H1 (cell line): ENCODE data around the gene MAB21L3. TPM values are rescaled to one million over a fixed set of nuclear protein-coding genes. Genes with fewer than 3 reads are reported as not detected.

ENCODE experiments used
- CTCF ChIA-PET: fragments of 300-600 bp; sonication (Branson Sonifier 250); formaldehyde crosslinking; loops from one replicate; lab custom pipeline; 2021; ENCODE audit not compliant: partially characterized antibody; lab: Charles Lee
- POLR2A ChIA-PET: fragments of 300-600 bp; sonication (Branson Sonifier 250); formaldehyde crosslinking; loops from one replicate; lab custom pipeline; 2021; ENCODE audit warnings: inconsistent platforms; ENCODE audit not compliant: partially characterized antibody; lab: Charles Lee
- DNase-seq, 2 experiments: peaks; one replicate each; pipeline versions ENCODE4 v3.0.0 to v3.0.0-alpha.2; 2010 to 2022; ENCODE audit warnings: low spot score in 2 of 2, low read depth in 1 of 2, mixed read lengths in 1 of 2
- FAIRE-seq: peaks from 2 replicates; lab custom pipeline; 2011; peaks lifted over from hg19 to GRCh38; lab: Jason Lieb, UNC
- H2AFZ ChIP-seq: 2 replicates; pipeline ENCODE4 v1.8.1; 2012; ENCODE audit warnings: low read length, inconsistent platforms
- H2AK5ac ChIP-seq: 2 replicates; pipeline ENCODE4 v1.6.1; 2013; ENCODE audit warnings: low read depth, low read length
- H2BK120ac ChIP-seq: replicated peaks from 2 replicates; pipeline ENCODE3; 2013; ENCODE audit warnings: low read depth, low read length, inconsistent platforms
- H2BK12ac ChIP-seq: 2 replicates; pipeline ENCODE4 v1.6.1; 2013; ENCODE audit warnings: low read depth, low read length
- H2BK15ac ChIP-seq: 2 replicates; pipeline ENCODE4 v1.6.1; 2013; ENCODE audit warnings: low read length
- H2BK20ac ChIP-seq: 2 replicates; pipeline ENCODE4 v1.6.1; 2013; ENCODE audit warnings: low read length
- H2BK5ac ChIP-seq: 2 replicates; pipeline ENCODE4 v1.6.1; 2013; ENCODE audit warnings: low read depth, low read length
- H3K14ac ChIP-seq: 2 replicates; pipeline ENCODE4 v1.6.1; 2013; ENCODE audit warnings: inconsistent platforms; ENCODE audit not compliant: insufficient read length
- H3K18ac ChIP-seq: 2 replicates; pipeline ENCODE4 v1.6.1; 2013; ENCODE audit warnings: low read length; ENCODE audit errors: extremely low read depth
- H3K23ac ChIP-seq: 2 replicates; pipeline ENCODE4 v1.6.1; 2013; ENCODE audit warnings: inconsistent platforms; ENCODE audit not compliant: insufficient read length
- H3K23me2 ChIP-seq: 2 replicates; pipeline ENCODE4 v1.6.1; 2013; ENCODE audit warnings: low read depth, low read length
- H3K27ac ChIP-seq: 2 replicates; pipeline ENCODE4 v1.6.1; 2011; ENCODE audit warnings: low read depth, low read length, inconsistent platforms
- H3K27me3 ChIP-seq, 4 experiments: replicated peaks in 1 of 4; 1 replicate in 1 of 4; 2 replicates in 3 of 4; pipeline versions ENCODE4 v1.6.1 to v1.8.1; 2011 to 2013; ENCODE audit warnings: low read length in 3 of 4, mild to moderate bottlenecking in 3 of 4, inconsistent platforms in 2 of 4, mixed read lengths in 2 of 4, moderate library complexity in 1 of 4; ENCODE audit not compliant: control insufficient read depth in 3 of 4, insufficient read depth in 3 of 4; ENCODE audit errors: extremely low read depth in 1 of 4
- H3K36me3 ChIP-seq, 4 experiments: 2 replicates each; pipeline versions ENCODE4 v1.6.1 to v1.8.1; 2011 to 2013; ENCODE audit warnings: mild to moderate bottlenecking in 4 of 4, low read length in 3 of 4, moderate library complexity in 2 of 4, control low read depth in 1 of 4, inconsistent platforms in 1 of 4; ENCODE audit not compliant: insufficient read depth in 4 of 4, control insufficient read depth in 2 of 4
- H3K4ac ChIP-seq: replicated peaks from 2 replicates; pipeline ENCODE3; 2013; ENCODE audit warnings: low read length, low read depth, mixed read lengths, inconsistent platforms; ENCODE audit not compliant: insufficient read length
- H3K4me1 ChIP-seq, 4 experiments: replicated peaks in 1 of 4; 1 replicate in 1 of 4; 2 replicates in 3 of 4; pipeline versions ENCODE4 v1.6.1 to v1.8.1; 2011 to 2013; ENCODE audit warnings: low read length in 3 of 4, inconsistent platforms in 2 of 4, mixed read lengths in 1 of 4; ENCODE audit not compliant: insufficient read depth in 4 of 4, control insufficient read depth in 3 of 4
- H3K4me2 ChIP-seq, 2 experiments: 2 replicates each; pipeline versions ENCODE4 v1.6.1 to v1.8.1; 2011 to 2013; ENCODE audit warnings: low read depth in 2 of 2, low read length in 2 of 2, control low read depth in 1 of 2, inconsistent platforms in 1 of 2, mild to moderate bottlenecking in 1 of 2; ENCODE audit not compliant: insufficient read depth in 1 of 2
- H3K4me3 ChIP-seq, 4 experiments: fragments of 200-600, 300-600 bp in 1 of 4; sonication (generic), shearing (Covaris generic), sonication (Bioruptor Twin) in 1 of 4; 2 replicates each; pipeline versions ENCODE4 v1.5.1 to v1.8.1; 2011 to 2016; ENCODE audit warnings: low read length in 4 of 4, low read depth in 3 of 4, control low read depth in 2 of 4, inconsistent platforms in 2 of 4, mild to moderate bottlenecking in 2 of 4, mixed read lengths in 1 of 4, moderate library complexity in 1 of 4; ENCODE audit not compliant: insufficient read depth in 2 of 4; ENCODE audit errors: extremely low read depth in 1 of 4
- H3K56ac ChIP-seq: replicated peaks from 2 replicates; pipeline ENCODE3; 2013; ENCODE audit warnings: low read depth, mild to moderate bottlenecking, mixed read lengths, low read length, inconsistent platforms; ENCODE audit not compliant: insufficient read length
- H3K79me1 ChIP-seq: 2 replicates; pipeline ENCODE4 v1.6.1; 2013; ENCODE audit warnings: low read depth, low read length, control low read depth
- H3K79me2 ChIP-seq, 2 experiments: 2 replicates each; pipeline versions ENCODE4 v1.6.1 to v1.8.1; 2012 to 2013; ENCODE audit warnings: low read length in 2 of 2, mild to moderate bottlenecking in 2 of 2, inconsistent platforms in 1 of 2; ENCODE audit not compliant: insufficient read depth in 2 of 2, control insufficient read depth in 1 of 2
- H3K9ac ChIP-seq, 4 experiments: replicated peaks in 1 of 4; 1 replicate in 1 of 4; 2 replicates in 3 of 4; pipeline versions ENCODE4 v1.6.1 to v1.8.1; 2011 to 2013; ENCODE audit warnings: low read depth in 3 of 4, low read length in 3 of 4, control low read depth in 2 of 4, mild to moderate bottlenecking in 2 of 4, moderate library complexity in 2 of 4, inconsistent platforms in 1 of 4; ENCODE audit errors: extremely low read depth in 1 of 4
- H3K9me3 ChIP-seq, 2 experiments: 2 replicates each; pipeline versions ENCODE4 v1.6.1 to v1.8.1; 2012 to 2013; ENCODE audit warnings: mild to moderate bottlenecking in 2 of 2, moderate library complexity in 2 of 2, control low read depth in 1 of 2, inconsistent platforms in 1 of 2, low read depth in 1 of 2, low read length in 1 of 2, mixed read lengths in 1 of 2; ENCODE audit not compliant: insufficient read depth in 2 of 2
- H4K20me1 ChIP-seq, 2 experiments: replicated peaks in 1 of 2; 2 replicates each; pipeline versions ENCODE3 to v1.8.1; 2011 to 2013; ENCODE audit warnings: inconsistent platforms in 2 of 2, low read length in 2 of 2, mild to moderate bottlenecking in 1 of 2; ENCODE audit not compliant: insufficient read depth in 2 of 2, control insufficient read depth in 1 of 2
- H4K5ac ChIP-seq: 2 replicates; pipeline ENCODE4 v1.6.1; 2013; ENCODE audit warnings: low read length, low read depth, mixed read lengths, inconsistent platforms; ENCODE audit not compliant: insufficient read length
- H4K8ac ChIP-seq: 2 replicates; pipeline ENCODE4 v1.8.0; 2013; ENCODE audit warnings: mild to moderate bottlenecking, moderate library complexity, low read length, inconsistent platforms; ENCODE audit not compliant: insufficient read depth; ENCODE audit errors: extremely low read depth
- H4K91ac ChIP-seq: replicated peaks from 2 replicates; pipeline ENCODE3; 2013; ENCODE audit warnings: low read length, mixed read lengths, inconsistent platforms; ENCODE audit not compliant: insufficient read length
- ATF3 ChIP-seq: IDR thresholded peaks from 2 replicates; pipeline ENCODE4 v1.6.1; 2011; ENCODE audit warnings: low read depth, mild to moderate bottlenecking, low read length; ENCODE audit not compliant: insufficient read depth
- CBX5 ChIP-seq: fragments of 300-800, 300-1000 bp; sonication (generic); IDR thresholded peaks from 2 replicates; pipeline ENCODE4 v1.7.1; 2016; ENCODE audit warnings: antibody characterized with exemption, low read length, low read depth
- CEBPB ChIP-seq: IDR thresholded peaks from 2 replicates; pipeline ENCODE4 v1.6.1; 2012; ENCODE audit warnings: low read depth, low read length
- CHD2 ChIP-seq: IDR thresholded peaks from 2 replicates; pipeline ENCODE4 v1.6.1; 2012; ENCODE audit warnings: low read length, improper control_type of control experiment
- E2F6 ChIP-seq: IDR thresholded peaks from 2 replicates; pipeline ENCODE4 v1.6.1; 2012; ENCODE audit warnings: inconsistent platforms
- FOSL1 ChIP-seq: IDR thresholded peaks from 2 replicates; pipeline ENCODE4 v1.6.1; 2011; ENCODE audit warnings: mild to moderate bottlenecking, low read depth, low read length, moderate library complexity; ENCODE audit not compliant: insufficient read depth
- MAX ChIP-seq: IDR thresholded peaks from 2 replicates; pipeline ENCODE4 v1.6.1; 2012; ENCODE audit warnings: inconsistent platforms
- POU5F1 ChIP-seq: IDR thresholded peaks from 2 replicates; pipeline ENCODE4 v1.6.1; 2011; ENCODE audit warnings: low read depth, mild to moderate bottlenecking, low read length, moderate library complexity
- SAP30 ChIP-seq: fragments of 300-600 bp; sonication (generic); IDR thresholded peaks from 2 replicates; pipeline ENCODE4 v1.7.1; 2012; ENCODE audit warnings: low read length, moderate library complexity, mild to moderate bottlenecking, inconsistent platforms; ENCODE audit not compliant: insufficient read depth, insufficient replicate concordance
- SP1 ChIP-seq: IDR thresholded peaks from 2 replicates; pipeline ENCODE4 v1.6.1; 2011; ENCODE audit warnings: low read depth, low read length
- SRF ChIP-seq: IDR thresholded peaks from 2 replicates; pipeline ENCODE4 v1.6.1; 2011; ENCODE audit warnings: mild to moderate bottlenecking, low read depth, low read length, moderate library complexity
- SUZ12 ChIP-seq: fragments of 200-600 bp; sonication (generic); IDR thresholded peaks from 2 replicates; pipeline ENCODE4 v1.6.1; 2012; ENCODE audit warnings: mild to moderate bottlenecking, inconsistent platforms, low read length, moderate library complexity, mixed read lengths
- TAF7 ChIP-seq: optimal IDR thresholded peaks from 2 replicates; pipeline ENCODE3; 2011; ENCODE audit warnings: low read depth, mild to moderate bottlenecking, inconsistent platforms, low read length, moderate library complexity, borderline replicate concordance
- TEAD4 ChIP-seq: IDR thresholded peaks from 2 replicates; pipeline ENCODE4 v1.6.1; 2012; ENCODE audit warnings: low read depth, low read length, inconsistent platforms, mixed read lengths
- WGBS, 2 experiments: shearing (Covaris generic) in 1 of 2; methylation state at CpG; one replicate each; pipeline versions ENCODE4 v1.1.6 to v1.1.7; 2013 to 2015; ENCODE audit warnings: low lambda C conversion rate in 2 of 2, mixed read lengths in 2 of 2, inconsistent platforms in 1 of 2, low coverage in 1 of 2, missing lambda C conversion rate in 1 of 2; ENCODE audit not compliant: insufficient replicate concordance in 2 of 2, insufficient coverage in 1 of 2, insufficient read length in 1 of 2; ENCODE audit errors: extremely low coverage in 1 of 2, missing lambda C conversion rate in 1 of 2; 5-methylcytosine and 5-hydroxymethylcytosine counted together
- polyA plus RNA-seq, 7 experiments: library from polyadenylated mRNA; depleted of rRNA in 3 of 7; stranded (reverse) in 5 of 7; unstranded in 2 of 7; fragments of >200 nt in 5 of 7; fragments of 200-250 nt in 2 of 7; gene quantifications; 1 replicate in 5 of 7; 2 replicates in 1 of 7; 4 replicates in 1 of 7; pipeline versions ENCODE4 v1.2.1 to v1.2.3, GENCODE V29; 2011 to 2013; ENCODE audit warnings: missing spikeins in 2 of 7, mixed read lengths in 2 of 7
- total RNA-seq: library from RNA; stranded (reverse); fragmentation: NEBNext Ultra II Directional; extraction: Animal tissue kit (Norgen Biotek cat#: 25700); gene quantifications from 2 replicates; pipeline ENCODE4 v1.2.1, GENCODE V29; 2021

The MAB21L3 gene
- total and polyA plus RNA-seq, 2 of the 8 experiments (the other 6 are each of a cell fraction or from before 2014, with no cell fraction given) = not detected

- ChIA-PET CTCF (interaction anchor here (0.8 to 1.5 kb wide), 4 partner anchors 9 to 342 kb away, joined by 3 to 5 read pairs (median 3); no protein-coding TSS in a partner anchor), POLR2A (no interaction called here)
- H3K36me3 ChIP-seq = no peaks in the 10 kb centered on the region
- H2BK5ac ChIP-seq = no peak overlapping the region
- no peak overlapping the region for H3K18ac ChIP-seq
- H2BK120ac ChIP-seq = no peak overlapping the region
- no peak overlapping the region for H3K4ac ChIP-seq
- no peak overlapping the region for H4K91ac ChIP-seq
- H3K56ac ChIP-seq = no peak overlapping the region
- FAIRE-seq (no peak), DNase-seq (no peak)
- no peaks in the 10 kb centered on the region for H3K79me1 ChIP-seq
- no peak overlapping the region for H3K4me3 ChIP-seq
- H3K4me1 ChIP-seq = no peaks in the 10 kb centered on the region
- no peak overlapping the region for H4K5ac ChIP-seq
- H3K23me2 ChIP-seq = no peaks in the 10 kb centered on the region
- no peak overlapping the region for H4K8ac ChIP-seq
- no peak overlapping the region for H3K27ac ChIP-seq
- H3K14ac ChIP-seq = no peak overlapping the region
- H3K4me2 ChIP-seq = no peak overlapping the region
- no peaks in the 10 kb centered on the region for H4K20me1 ChIP-seq
- H2BK20ac ChIP-seq = no peak overlapping the region
- no peaks in the 10 kb centered on the region for H3K79me2 ChIP-seq
- H3K23ac ChIP-seq = no peak overlapping the region
- H3K27me3 ChIP-seq = no peaks in the 10 kb centered on the region
- H3K9me3 ChIP-seq = no peaks in the 10 kb centered on the region
- 67% methylated on average over 2 of the region's 4 CpGs; no CpG with 5 or more reads in 1 of the 2 experiments for WGBS, 2 experiments
- no peak overlapping the region for H2BK15ac ChIP-seq
- H2BK12ac ChIP-seq = no peak overlapping the region
- no peak overlapping the region for H3K9ac ChIP-seq
- no peak overlapping the region for H2AFZ ChIP-seq
- H2AK5ac ChIP-seq = no peak overlapping the region
- no peak for TF ChIP-seq SAP30
- no peak for TF ChIP-seq TAF7
- TF ChIP-seq FOSL1 = no peak
- no peak for TF ChIP-seq TEAD4
- no peak for TF ChIP-seq POU5F1
- no peak for TF ChIP-seq E2F6
- no peak for TF ChIP-seq CBX5
- TF ChIP-seq MAX = no peak
- no peak for TF ChIP-seq SP1
- TF ChIP-seq SRF = no peak
- TF ChIP-seq CEBPB = no peak
- TF ChIP-seq SUZ12 = no peak
- no peak for TF ChIP-seq CHD2
- no peak for TF ChIP-seq ATF3
Measured at GRCh38 chr1:116157096-116157495, 45.9 kb downstream of the MAB21L3 start.
